Astrocyte of the spinal cord (primary cell): ENCODE data around the gene NIP7.
A peak's percentile ranks its signal among the peaks of the same experiment; 100 is the strongest.

Experiments used
- DNase-seq: peaks from one replicate; pipeline ENCODE4 v3.0.0; 2011; ENCODE audit warnings: low read depth, low spot score
- H3K4me3 ChIP-seq: 2 replicates; pipeline ENCODE4 v1.5.1; 2011; ENCODE audit warnings: low read depth, mild to moderate bottlenecking, low read length, moderate library complexity
- in situ Hi-C: cut with HindIII; loops from 2 replicates; pipeline ENCODE4 v1.10.0; 2017; ENCODE audit warnings: low sequenced_read_pairs
- TF ChIP-seq, protein P1 (sequence below): IDR thresholded peaks from 2 replicates; pipeline ENCODE4 v1.5.1; 2012; ENCODE audit warnings: low read depth, mild to moderate bottlenecking, low read length, inconsistent platforms

Gene NIP7

DNA sequence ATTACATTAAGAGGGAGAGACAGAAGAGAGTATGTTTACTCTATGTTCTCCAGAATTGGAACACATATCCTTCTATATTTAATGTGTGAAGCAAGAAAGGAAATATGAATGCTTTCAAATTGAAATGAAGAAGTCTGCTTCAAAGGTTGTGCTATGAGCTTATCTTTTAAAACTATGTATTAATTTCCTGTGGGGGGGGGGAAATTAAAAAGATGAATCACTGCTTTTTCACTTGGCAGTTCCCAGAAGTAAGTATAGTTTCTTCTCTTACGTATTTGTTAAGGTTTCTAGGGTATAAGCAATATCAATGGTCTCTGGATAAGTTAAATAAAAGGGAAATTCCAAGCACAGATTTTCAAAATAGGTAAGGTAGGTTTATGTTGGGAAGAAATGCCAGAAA lies 39.2 kb downstream of the NIP7 start:
- in situ Hi-C loops, result no loop called here
- DNase-seq, result no peak
- TF ChIP-seq, protein P1, sequence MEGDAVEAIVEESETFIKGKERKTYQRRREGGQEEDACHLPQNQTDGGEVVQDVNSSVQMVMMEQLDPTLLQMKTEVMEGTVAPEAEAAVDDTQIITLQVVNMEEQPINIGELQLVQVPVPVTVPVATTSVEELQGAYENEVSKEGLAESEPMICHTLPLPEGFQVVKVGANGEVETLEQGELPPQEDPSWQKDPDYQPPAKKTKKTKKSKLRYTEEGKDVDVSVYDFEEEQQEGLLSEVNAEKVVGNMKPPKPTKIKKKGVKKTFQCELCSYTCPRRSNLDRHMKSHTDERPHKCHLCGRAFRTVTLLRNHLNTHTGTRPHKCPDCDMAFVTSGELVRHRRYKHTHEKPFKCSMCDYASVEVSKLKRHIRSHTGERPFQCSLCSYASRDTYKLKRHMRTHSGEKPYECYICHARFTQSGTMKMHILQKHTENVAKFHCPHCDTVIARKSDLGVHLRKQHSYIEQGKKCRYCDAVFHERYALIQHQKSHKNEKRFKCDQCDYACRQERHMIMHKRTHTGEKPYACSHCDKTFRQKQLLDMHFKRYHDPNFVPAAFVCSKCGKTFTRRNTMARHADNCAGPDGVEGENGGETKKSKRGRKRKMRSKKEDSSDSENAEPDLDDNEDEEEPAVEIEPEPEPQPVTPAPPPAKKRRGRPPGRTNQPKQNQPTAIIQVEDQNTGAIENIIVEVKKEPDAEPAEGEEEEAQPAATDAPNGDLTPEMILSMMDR, result no peak
- H3K4me3 ChIP-seq, result no peak overlapping the region

DNA sequence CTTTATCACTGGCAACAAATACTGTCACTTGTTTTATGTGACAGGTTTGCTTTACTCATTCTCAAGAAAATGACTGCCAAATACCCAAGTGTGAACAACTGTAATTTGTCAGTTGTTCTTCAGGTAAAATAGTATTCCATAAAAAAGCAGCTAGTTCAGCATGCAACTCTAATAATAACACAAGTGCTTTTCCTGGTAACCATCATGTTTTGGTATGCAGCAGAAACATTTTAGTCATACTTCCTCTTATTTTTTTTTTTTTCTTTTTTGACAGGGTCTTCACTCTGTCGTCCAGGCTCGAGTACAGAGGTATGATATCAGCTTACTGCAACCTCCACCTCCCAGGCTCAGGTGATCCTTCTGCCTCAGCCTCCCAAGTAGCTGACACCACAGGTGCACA lies 41.7 kb downstream of the NIP7 start:
- TF ChIP-seq, protein P1, result no peak
- no peak overlapping the region for H3K4me3 ChIP-seq
- no peak for DNase-seq
- in situ Hi-C loops, result no loop called here

DNA sequence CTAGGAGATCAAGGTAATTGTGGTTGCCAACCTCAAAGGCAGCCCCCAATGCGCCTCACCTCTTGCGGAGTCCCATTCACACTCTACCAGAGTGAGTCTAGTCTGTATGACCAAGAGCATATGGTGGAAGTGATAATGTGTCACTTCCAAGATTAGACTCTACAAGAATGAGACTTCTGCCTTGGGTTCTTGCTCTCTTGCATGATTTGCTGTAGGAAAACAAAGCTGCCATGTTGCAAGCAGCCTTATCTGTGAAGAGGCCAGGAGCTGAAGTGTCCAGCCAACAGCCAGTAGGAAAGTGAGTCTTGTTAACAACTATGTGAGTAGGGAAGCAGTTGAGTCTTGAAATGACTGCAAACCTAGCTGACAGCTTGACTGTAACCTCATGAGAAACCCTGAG lies 42.8 kb downstream of the NIP7 start:
- DNase-seq, result no peak
- TF ChIP-seq, protein P1, result no peak
- H3K4me3 ChIP-seq, result no peak overlapping the region
- in situ Hi-C loops, result no loop called here

DNA sequence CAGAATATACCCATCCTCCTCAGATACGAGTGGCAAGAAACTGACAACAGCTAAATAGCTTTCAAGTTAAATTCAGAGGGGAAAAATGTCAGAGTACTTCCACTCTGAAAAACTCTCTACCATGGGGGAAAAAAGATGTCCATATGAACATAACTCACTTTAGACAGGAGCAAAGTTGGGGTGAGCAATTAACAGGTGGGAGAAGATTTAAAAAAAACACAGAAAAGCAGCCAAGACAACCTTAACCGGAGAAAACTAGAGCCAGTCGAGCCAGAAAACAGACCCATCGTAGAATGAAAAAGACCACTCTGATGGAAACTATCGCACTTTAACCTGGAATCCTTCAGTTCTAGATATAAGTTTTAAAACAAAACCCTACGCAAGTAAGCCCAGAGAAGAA lies 45.4 kb downstream of the NIP7 start:
- peak overlapping the region; percentile 90 for H3K4me3 ChIP-seq
- TF ChIP-seq, protein P1, result no peak
- DNase-seq, result no peak
- in situ Hi-C loops, result no loop called here

DNA sequence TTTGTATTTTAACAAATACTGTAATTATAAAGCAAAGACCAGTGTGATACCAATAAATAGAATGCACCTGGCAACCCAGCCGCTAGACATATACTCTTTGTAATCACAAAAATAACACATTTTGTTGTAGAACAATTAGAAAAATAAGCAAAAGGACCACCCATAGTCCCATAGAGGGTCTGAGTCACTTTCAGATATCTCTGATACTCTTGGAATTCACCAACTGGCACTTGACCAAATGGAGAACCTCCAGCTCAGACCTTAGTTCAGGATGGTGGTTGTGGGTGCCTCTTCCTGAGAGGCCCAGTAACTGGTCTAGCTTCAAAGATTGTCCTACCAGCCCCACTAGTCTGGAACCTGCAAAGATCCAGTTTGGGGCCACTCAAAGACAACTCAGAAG lies 47.0 kb downstream of the NIP7 start:
- H3K4me3 ChIP-seq, result no peak overlapping the region
- in situ Hi-C loops, result no loop called here
- DNase-seq, result peak; percentile 28
- TF ChIP-seq, protein P1, result no peak
